GM18517 (cell line): Measurements from ENCODE around the gene HPCAL4.

Experiments
- ATAC-seq: cut with Tn5 transposase; IDR thresholded peaks from one replicate; pipeline ENCODE4 v1.9.1; 2021; ENCODE audit warnings: mild to moderate bottlenecking, moderate library complexity; ENCODE audit not compliant: unreplicated experiment

Gene HPCAL4

DNA sequence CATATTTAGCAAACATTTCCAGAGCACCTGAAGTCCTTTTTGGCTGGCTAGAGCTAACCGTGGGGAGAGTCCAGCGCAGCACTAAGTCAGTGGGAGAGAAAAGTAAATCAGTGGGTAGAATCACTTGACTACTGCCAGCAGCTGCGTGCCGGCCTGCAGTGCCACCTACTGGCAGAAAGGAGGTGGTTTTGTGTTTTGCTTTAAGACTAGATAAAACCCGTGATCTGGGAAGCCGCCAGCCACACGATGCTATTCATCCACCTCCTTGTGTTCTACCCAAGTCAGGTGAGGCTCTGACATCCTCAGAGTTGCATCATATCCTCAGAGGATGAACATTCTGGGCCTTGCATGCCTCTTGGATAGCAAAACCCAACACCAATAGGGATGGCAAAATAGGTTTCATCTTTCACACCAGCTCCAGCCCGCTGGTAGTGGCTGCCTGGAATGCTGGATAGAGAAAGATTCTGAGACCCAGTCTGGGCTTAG lies 37.6 kb downstream of the HPCAL4 start:
- ATAC-seq, result no peak

DNA sequence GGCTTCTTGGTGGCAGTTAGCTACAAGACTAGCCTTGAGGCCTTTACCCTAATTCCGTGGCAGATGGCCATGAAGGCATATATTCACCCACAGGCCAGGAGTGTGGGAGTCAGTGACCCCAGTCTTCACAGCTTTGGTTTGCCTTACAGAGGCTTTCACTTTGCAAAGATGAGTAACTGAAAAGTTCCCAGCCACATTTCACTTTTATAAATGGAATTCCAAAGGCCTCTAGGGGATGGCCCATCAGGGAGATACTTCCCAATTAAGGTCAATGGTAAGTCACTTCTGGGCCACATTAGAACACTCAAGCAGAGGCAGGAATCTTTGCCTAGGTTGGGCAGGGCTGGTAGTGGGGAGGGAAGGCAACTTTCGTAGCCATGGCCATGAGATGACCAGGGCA lies 38.7 kb downstream of the HPCAL4 start:
- no peak for ATAC-seq

GRCh38 chr1:39652105-39652504 lies 39.1 kb downstream of the HPCAL4 start:
- no peak for ATAC-seq

DNA sequence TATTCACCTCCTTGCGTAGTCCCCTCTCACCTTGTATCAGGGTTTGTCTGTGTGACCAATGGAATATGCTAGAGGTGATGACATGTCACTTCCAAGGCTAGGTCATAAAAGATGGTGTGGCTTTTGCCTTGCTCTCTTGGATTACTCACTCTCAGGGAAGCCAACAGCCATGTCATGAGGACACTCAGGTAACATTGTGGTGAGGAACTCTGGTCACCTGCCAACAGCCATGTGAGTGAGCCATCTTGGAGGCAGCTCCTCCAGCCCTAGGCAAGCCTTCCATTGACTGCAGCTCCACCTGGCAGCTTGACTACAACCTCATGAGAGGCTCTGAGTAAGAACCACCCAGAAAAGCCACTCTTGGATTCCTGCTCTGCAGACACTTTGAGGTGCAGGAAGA lies 40.8 kb downstream of the HPCAL4 start:
- no peak for ATAC-seq

GRCh38 chr1:39649636-39650185 lies 41.5 kb downstream of the HPCAL4 start:
- no peak for ATAC-seq

GRCh38 chr1:39648496-39648895 lies 42.7 kb downstream of the HPCAL4 start:
- ATAC-seq, result no peak

- no peak for ATAC-seq
Observed at GRCh38 chr1:39647247-39647646, 44.0 kb downstream of the HPCAL4 start.

GRCh38 chr1:39646232-39647081 lies 44.8 kb downstream of the HPCAL4 start:
- no peak for ATAC-seq

GRCh38 chr1:39645411-39646043 lies 45.7 kb downstream of the HPCAL4 start:
- ATAC-seq, result no peak

GRCh38 chr1:39643705-39644104 lies 47.5 kb downstream of the HPCAL4 start:
- ATAC-seq, result no peak

DNA sequence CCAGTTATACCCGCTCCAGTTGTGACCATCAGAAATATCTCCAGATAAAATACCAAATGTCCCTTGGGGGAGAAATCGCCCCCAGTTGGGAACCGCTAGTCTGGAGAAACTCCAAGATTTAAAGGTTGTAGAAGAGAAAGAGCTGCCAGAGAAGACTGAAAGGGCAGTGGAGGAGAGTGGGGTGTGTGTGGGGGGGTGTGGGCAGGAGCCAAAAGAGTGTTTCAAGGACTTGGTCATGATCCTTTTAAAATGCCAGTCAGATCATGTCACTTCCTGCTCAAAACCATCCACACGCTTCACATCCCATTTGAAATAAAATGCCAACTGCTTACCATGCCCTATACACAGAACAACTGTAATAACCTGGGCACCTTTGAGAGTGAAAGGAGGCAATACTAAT lies 48.4 kb downstream of the HPCAL4 start:
- ATAC-seq, result no peak

- no peak for ATAC-seq
Observed at GRCh38 chr1:39640861-39641260, 50.4 kb downstream of the HPCAL4 start.

DNA sequence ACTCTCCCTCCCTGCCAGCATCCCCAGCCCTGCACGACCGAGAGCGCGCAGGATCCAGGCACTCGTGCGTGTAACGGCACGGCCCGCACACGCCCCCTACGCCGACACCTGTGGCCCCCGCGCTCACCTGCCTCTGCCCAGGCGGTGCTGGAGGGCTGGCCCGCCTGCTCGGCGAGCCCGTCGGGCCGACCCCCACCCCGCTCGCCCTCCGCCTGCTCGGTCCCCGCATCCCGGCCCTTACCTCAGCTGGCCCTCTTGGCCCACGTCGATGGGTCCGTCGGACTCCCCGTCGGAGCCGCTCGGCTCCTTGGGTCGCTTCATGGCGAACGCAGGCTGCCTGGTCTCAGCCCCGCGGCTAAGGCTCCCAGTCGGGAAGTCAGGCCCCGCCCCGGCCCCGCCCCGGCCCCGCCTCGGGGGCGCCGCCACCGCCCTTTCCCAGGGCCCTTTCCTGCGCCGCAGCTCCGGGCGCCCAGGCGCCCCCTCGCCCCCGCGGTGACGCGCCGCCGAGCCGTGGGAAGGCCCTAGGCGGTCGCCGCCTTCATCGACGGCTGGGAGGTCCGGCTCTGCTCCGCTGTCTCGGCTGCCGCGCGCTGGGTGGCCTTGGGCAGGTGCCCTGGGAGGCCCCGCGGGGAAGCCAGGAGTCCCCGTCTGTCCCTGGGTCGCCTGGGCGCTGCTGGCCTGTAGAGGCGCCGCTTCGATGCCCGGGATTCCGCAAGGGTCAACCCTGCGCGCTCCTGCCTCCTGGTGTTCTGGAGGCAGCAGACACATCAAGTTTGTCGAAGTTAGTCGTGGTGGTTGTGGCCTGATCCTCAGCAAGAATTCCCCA lies 51.7 kb downstream of the HPCAL4 start, which contains the start of gene HEYL:
Gene HEYL (minus strand): TSS at position 339 of the 826 bp plus-strand sequence. CDS start 18 bp downstream, at position 321.
- no peak for ATAC-seq

- no peak for ATAC-seq
Observed at GRCh38 chr1:39638965-39639304, 52.3 kb downstream of the HPCAL4 start.

- no peak for ATAC-seq
Observed at GRCh38 chr1:39637361-39637760, 53.9 kb downstream of the HPCAL4 start.

- ATAC-seq, result no peak
Observed at GRCh38 chr1:39635871-39636210, 55.4 kb downstream of the HPCAL4 start.

- ATAC-seq, result no peak
Observed at GRCh38 chr1:39635205-39635870, 55.9 kb downstream of the HPCAL4 start.

DNA sequence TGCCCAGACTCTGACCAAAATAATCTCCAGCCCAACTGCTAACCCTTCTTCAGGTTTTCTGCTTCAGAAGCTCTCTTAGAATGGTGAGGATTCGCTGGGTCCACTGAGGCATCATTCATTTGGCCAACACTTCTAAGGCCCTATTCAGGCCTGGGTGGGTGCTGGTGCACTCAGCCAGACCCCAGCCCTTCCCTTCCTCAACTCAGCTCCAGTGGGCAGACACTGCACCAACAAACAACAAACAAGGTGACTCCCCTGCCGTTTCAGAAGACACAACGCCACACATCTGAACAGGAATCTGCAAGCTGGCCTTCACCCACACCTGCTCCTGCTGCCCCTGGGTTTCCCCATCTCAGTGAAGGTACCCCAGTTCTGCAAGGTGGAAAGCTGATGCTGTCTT lies 57.8 kb downstream of the HPCAL4 start:
- ATAC-seq, result no peak

DNA sequence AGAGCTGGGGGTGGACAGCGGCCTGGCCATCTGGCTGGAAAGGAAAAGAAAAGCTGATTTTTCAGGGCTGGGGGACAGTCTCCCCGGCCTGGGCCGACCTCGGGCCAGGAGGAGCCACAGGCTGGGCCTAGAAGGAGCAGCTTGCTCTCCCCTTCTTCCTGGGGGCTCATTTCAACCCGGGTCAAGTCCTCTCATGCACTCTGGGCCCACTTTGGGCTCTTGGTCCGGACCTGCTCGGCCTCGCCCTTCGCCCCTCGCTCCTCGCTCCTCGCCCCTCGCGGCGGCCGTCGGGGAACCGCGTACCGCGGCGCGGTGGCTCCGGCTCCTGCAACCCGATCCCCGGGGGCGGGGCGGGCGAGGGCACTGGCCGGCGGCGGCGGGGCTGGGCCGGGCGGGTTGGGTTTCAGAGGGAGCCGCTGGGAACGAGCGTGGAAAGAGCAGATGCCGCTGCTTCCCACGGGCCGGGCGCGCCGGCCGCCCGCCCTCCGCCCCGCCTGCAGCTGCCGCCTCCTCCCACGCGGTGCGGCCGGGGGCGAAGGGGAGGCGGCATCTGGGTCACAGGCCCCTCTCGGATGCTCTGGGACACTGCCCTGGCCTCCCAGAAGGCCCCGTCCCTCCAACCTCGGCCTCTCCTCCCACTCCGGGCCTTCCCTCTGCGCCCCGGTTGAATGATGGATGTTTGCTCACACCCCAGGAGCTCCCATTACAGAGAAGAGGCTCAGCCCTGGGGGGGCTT lies 58.4 kb downstream of the HPCAL4 start:
- ATAC-seq, result no peak

- no peak for ATAC-seq
Observed at GRCh38 chr1:39632323-39632681, 58.9 kb downstream of the HPCAL4 start.
